ENCODE results near the gene KAT6B.

The KAT6B gene

DNA sequence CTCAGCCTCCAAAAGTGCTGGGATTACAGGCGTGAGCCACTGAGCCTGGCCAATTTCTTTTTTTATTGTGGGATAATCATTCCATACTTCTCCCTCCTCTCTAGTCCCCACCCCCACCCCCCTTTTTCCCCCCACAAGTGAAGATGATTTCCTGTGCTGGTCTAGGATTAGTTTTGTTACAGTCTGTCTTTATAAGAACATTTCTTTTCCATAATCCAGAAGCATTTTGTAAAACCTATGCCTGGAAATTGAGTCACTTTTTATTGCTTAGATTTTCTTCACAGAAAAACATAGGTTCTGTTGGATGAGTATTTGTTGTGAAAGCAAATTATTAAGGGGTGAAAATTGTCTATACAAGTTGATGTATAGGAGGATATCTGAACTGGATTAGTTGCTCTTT is 98.9 kb downstream of the KAT6B start:
- no peak for DNase-seq

GRCh38 chr10:74925708-74926107 is 99.3 kb downstream of the KAT6B start:
- DNase-seq: no peak

DNA sequence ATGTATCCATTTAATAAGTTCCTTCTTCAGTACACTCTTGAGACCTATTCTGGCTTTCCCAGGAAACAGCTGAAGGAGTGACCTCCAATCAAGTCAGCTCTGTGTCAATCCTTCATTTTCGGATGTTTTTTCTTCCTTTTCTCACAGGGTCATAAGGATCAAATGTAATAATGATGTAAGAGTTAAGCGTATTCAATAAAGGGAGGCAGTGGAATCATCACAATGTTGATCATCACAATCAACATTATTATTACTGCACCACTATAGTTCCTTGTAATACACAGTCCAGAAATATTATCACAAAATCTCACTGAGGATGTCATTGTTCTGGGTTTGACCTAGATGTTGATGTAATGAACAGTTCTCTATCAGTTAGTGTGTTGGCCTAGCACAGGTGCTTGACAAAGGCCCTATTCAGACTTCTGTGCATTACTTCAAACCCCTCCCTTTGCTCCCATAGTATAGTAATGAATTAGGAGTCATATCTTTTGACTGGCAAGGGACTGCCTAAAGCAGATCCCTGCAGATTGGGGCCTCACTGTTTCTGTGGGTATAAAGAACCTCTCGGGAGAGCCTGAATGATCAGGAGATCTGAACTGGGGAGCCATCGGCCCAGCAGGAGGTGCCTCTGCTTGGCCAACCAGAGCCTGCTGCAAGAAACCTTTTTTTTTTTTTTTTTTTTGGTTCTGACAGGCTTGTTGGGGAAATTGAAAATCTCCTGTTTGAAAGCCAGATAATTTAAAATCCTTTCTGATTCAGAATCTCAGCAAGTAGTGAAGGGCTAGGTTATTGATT is 100.6 kb downstream of the KAT6B start:
- DNase-seq: no peak

- DNase-seq: no peak
Observed at GRCh38 chr10:74927701-74928100, 101.3 kb downstream of the KAT6B start.

DNA sequence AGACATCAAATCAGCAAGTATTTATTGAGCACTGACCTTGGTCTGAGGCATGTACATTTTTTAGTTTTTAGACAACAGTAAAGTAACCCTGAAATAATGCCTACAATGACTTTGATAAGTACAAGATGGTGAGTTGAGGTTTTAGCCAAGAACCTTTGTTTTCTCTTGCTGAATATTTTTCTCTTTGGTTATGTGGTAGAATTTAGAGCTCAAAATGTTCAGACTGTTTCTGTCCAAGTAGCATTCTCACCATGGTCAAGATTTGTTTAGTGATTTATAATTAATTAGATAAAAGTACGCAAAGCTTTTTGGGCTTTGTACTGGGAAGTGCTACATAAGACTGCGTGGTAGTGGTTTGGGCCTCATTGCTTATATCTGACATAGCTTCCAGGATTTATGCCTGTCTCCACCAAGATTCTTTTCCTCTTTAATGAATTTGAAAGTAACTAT is 102.4 kb downstream of the KAT6B start:
- DNase-seq: no peak

- DNase-seq: no peak
Observed at GRCh38 chr10:74929197-74929596, 102.8 kb downstream of the KAT6B start.

DNA sequence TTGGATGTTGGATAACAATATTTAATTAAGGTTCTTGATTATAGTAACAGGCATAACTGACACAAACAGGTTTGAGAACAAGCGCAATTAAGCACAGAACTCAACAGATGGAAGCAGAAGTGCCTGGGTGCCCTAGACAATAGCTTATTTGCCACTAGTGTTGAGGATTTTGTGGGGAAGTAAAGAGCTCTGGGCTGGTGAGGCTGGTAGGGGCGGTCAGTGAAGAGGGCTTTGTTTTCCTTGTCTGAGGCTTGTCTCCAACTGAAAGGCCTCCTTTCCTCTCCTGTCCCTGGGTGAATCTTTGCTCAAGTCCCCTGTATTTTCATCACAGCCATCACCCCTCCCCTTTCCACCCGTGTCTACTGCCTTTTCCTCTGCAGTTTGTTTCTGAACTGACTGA is 104.6 kb downstream of the KAT6B start:
- DNase-seq: no peak

GRCh38 chr10:74932648-74933047 is 106.2 kb downstream of the KAT6B start:
- DNase-seq: peak; percentile 85

DNA sequence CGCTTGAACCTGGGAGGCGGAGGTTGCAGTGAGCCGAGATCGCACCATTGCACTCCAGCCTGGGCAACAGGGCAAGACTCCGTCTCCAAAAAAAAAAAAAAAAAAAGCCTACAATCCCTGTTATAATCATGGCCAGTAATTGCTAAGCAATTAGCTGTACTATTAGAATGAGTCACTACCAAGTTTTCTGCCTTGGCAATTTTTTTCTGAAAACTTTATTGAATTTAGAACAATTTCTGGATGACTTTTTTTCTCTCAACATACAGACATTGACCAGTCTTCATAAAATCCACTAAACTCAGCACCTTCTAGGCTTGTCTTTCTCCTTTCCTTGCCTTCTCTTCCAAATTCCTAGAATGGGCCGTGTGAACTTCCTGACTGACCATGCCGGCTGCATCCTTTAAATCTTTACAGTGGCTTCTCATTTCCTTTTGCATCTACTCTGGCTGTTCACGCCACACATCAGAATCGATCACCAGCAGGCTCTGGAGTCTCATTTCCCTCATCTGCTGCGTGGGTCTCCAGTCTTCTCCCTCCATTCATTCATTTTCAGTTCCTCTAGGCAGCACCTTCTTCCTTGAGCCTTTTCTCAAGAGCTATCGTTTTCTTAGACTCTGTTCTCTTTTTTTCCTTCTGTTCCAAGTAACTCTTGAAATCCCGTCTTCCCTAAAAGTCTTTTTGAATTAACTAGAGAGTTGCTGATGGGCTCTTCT is 107.9 kb downstream of the KAT6B start:
- DNase-seq: no peak

DNA sequence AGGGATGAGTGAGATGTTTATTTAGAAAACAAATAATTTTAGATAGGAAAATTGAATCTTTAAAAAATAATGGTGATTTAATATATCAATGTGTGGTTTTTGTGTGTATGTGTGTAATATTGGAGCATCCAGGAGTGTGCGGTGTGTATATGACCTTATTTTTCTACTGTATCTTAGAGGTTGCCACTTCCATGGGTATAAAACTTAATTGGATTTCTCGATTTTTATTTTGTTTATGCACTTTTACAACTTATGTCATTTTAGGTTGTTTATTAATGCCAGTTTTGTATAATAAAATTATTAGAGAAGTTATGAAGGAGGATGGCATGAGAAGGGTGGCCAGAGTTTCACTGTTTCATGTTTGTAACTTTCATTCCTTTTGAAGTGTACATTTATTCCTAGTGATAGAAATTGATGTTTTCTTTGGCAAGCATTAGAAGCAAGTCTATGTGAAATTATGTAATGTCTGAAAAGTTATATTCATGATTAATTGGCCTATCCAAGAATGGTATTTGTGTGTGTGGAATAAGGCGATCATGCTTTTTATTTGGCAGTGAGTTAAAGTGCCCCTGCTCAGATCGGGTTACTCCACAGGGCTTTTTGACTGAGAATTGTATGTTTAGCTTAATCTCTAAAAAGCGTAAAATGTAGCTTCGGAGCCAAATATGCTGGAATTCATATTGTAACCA is 110.3 kb downstream of the KAT6B start:
- DNase-seq: peak; percentile 46

- DNase-seq: no peak
Observed at GRCh38 chr10:74937266-74937856, 111.0 kb downstream of the KAT6B start.

- no peak for DNase-seq
Observed at GRCh38 chr10:74944205-74944604, 117.8 kb downstream of the KAT6B start.

GRCh38 chr10:74947781-74948401 is 121.5 kb downstream of the KAT6B start:
- DNase-seq: no peak

GRCh38 chr10:74949034-74949832 is 122.8 kb downstream of the KAT6B start:
- DNase-seq: no peak

- no peak for DNase-seq
Observed at GRCh38 chr10:74949843-74950765, 123.7 kb downstream of the KAT6B start.

DNA sequence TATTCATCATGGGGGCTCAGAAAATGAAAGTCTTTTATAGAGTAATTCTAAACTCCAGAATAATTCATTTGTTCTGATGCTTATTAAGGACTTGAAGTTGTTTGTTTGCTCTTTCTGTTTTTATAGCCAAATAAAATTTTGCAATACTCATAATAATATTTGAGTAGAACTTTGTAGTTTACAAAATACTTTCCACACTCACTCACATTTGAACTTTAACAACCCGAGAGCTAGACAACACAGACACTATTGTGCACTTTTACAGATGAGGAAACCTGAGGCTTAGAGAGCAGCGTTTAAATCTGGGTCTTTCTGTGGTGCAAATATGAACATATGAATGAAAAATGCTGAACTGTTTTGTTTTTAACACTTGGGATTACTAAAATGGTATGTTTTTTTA is 126.8 kb downstream of the KAT6B start:
- DNase-seq: no peak

- no peak for DNase-seq
Observed at GRCh38 chr10:74955796-74956195, 129.4 kb downstream of the KAT6B start.

- no peak for DNase-seq
Observed at GRCh38 chr10:74956555-74957111, 130.2 kb downstream of the KAT6B start.

DNA sequence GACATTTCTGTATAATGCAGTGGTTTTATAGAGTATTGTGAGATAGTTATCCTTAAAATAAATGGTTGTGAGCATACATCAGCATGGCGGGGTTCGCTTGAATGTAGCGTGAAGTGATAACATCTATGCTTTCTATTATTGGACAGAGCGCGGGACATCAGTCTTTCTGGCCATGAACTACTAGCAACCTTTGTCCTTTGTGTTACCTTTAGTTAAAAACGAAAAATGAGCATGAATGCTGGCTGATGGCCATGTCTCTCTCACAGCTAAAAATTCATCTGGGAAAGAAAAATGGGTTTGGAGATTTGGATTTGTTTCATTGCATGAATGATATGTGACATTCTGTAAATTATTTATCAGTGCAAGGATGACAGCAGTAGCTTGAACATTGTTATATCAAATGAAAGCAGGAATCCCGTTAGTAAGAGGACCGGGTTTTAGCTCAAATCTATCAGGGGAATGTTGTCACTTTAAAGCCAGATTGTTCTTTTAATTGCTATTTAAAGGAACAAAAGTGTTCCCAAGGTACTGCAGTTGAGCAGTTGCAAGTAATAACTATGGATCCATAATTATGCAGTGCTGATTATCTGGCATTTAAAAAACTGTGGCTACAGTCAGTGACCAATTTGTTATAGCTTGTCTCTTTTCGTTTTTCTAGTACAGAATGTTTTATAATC is 131.0 kb downstream of the KAT6B start:
- DNase-seq: no peak

DNA sequence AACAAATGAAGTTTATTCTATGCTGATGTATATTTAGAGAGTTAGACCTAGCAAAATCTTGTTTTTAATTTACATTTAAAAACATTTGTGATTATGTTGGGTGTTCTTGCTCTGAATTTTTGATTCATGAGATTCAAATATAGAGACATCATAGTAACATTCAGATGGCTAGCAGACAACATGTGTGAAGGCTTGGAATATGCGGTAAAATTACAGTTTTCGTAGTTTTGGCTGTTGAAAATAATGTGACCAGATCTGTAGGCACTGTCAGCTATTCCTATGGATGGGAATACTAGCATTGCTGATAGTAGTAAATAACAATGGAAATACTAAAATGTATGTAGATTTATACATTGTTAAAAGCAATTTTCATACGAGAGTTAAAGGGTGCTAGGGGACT is 131.9 kb downstream of the KAT6B start:
- no peak for DNase-seq

All from NCI-H446 treated with DMSO at 0.1 percent for 48 hours (cell line).